VCaP (cell line): ENCODE results near the gene BCR.

Experiments
- H3K27ac ChIP-seq: fragments of 450-650 bp; 2 replicates; pipeline ENCODE4 v1.5.1; 2017
- CTCF ChIP-seq: fragments of 450-650 bp; conservative IDR thresholded peaks from 2 replicates; pipeline ENCODE4 v1.5.1; 2017; ENCODE audit warnings: mild to moderate bottlenecking, moderate library complexity

BCR gene

GRCh38 chr22:23240639-23241389, 60.5 kb downstream of the BCR start:
- peak; percentile 42 for TF ChIP-seq CTCF
- H3K27ac ChIP-seq = no peak overlapping the region

- H3K27ac ChIP-seq = no peak overlapping the region
- no peak for TF ChIP-seq CTCF
Measured at GRCh38 chr22:23241562-23242472, 61.5 kb downstream of the BCR start.

GRCh38 chr22:23242473-23243001, 62.2 kb downstream of the BCR start:
- H3K27ac ChIP-seq = no peak overlapping the region
- no peak for TF ChIP-seq CTCF

GRCh38 chr22:23243006-23243573, 62.8 kb downstream of the BCR start:
- no peak overlapping the region for H3K27ac ChIP-seq
- no peak for TF ChIP-seq CTCF

- TF ChIP-seq CTCF = no peak
- no peak overlapping the region for H3K27ac ChIP-seq
Measured at GRCh38 chr22:23243859-23244689, 63.8 kb downstream of the BCR start.

GRCh38 chr22:23244690-23245044, 64.4 kb downstream of the BCR start:
- H3K27ac ChIP-seq = no peak overlapping the region
- TF ChIP-seq CTCF = no peak
